GM19035 (cell line): ENCODE data around the gene OSBP2.

ENCODE experiments used
- ATAC-seq: cut with Tn5 transposase; IDR thresholded peaks from one replicate; pipeline ENCODE4 v1.9.1; 2021; ENCODE audit not compliant: unreplicated experiment

Gene OSBP2

GRCh38 chr22:30866811-30867271 is 172.2 kb downstream of the OSBP2 start:
- no peak for ATAC-seq

GRCh38 chr22:30867746-30868662 is 173.3 kb downstream of the OSBP2 start:
- ATAC-seq = no peak

- ATAC-seq = no peak
Observed at GRCh38 chr22:30868663-30869385, 174.2 kb downstream of the OSBP2 start.

- ATAC-seq = no peak
Observed at GRCh38 chr22:30869667-30870395, 175.2 kb downstream of the OSBP2 start.

- ATAC-seq = no peak
Observed at GRCh38 chr22:30870451-30871345, 176.0 kb downstream of the OSBP2 start.

GRCh38 chr22:30871391-30872284 is 177.0 kb downstream of the OSBP2 start:
- no peak for ATAC-seq

- no peak for ATAC-seq
Observed at GRCh38 chr22:30872285-30873041, 177.8 kb downstream of the OSBP2 start.

- ATAC-seq = no peak
Observed at GRCh38 chr22:30873086-30873650, 178.5 kb downstream of the OSBP2 start.

GRCh38 chr22:30873661-30874060 is 179.0 kb downstream of the OSBP2 start:
- ATAC-seq = no peak

- ATAC-seq = no peak
Observed at GRCh38 chr22:30874431-30875370, 180.0 kb downstream of the OSBP2 start.

GRCh38 chr22:30875481-30876215 is 181.0 kb downstream of the OSBP2 start:
- ATAC-seq = no peak

GRCh38 chr22:30876221-30876751 is 181.6 kb downstream of the OSBP2 start:
- no peak for ATAC-seq

GRCh38 chr22:30876915-30877553 is 182.4 kb downstream of the OSBP2 start:
- no peak for ATAC-seq

- no peak for ATAC-seq
Observed at GRCh38 chr22:30877662-30878515, 183.2 kb downstream of the OSBP2 start.
